Left lung (tissue), 10 donors: Measurements from ENCODE around the gene CCDC120. TPM values are rescaled to one million over a fixed set of nuclear protein-coding genes. Genes with fewer than 3 reads are reported as not detected.
A peak's percentile ranks its signal among the peaks of the same experiment; 100 is the strongest.

Source experiments
- ATAC-seq: fragments of 200-7000 bp; cut with Tn5 transposase; one replicate; pipeline ENCODE4 v1.9.1; 2020; ENCODE audit warnings: moderate library complexity
- DNase-seq, 4 donors: peaks; one replicate each; pipeline ENCODE4 v3.0.0-alpha.2; 2013 to 2020
- H3K27ac ChIP-seq, 2 donors: fragments of 200-600 bp; sonication (generic) in 1 of 2; one replicate each; pipeline versions ENCODE4 v1.5.0 to v1.8.0; 2020 to 2021
- H3K27me3 ChIP-seq, 2 donors: fragments of 200-600 bp; sonication (generic) in 1 of 2; one replicate each; pipeline versions ENCODE4 v1.5.0 to v1.8.0; 2020 to 2021
- H3K36me3 ChIP-seq, 2 donors: fragments of 200-600 bp; sonication (generic) in 1 of 2; one replicate each; pipeline versions ENCODE4 v1.5.0 to v1.8.0; 2020 to 2021
- H3K4me1 ChIP-seq, 2 donors: fragments of 200-600 bp; one replicate each; pipeline ENCODE4 v1.8.0; 2021
- H3K4me3 ChIP-seq, 2 donors: fragments of 200-600 bp; sonication (generic) in 1 of 2; one replicate each; pipeline versions ENCODE4 v1.5.0 to v1.8.0; 2020 to 2021; ENCODE audit warnings: mild to moderate bottlenecking in 1 of 2
- H3K9me3 ChIP-seq, 2 donors: fragments of 200-600 bp; sonication (generic) in 1 of 2; one replicate each; pipeline versions ENCODE4 v1.5.0 to v1.8.0; 2020 to 2021
- CTCF ChIP-seq, 2 donors: fragments of 200-600 bp; sonication (generic) in 1 of 2; IDR thresholded peaks; one replicate each; pipeline versions ENCODE4 v1.5.0 to v1.8.0; 2021; ENCODE audit warnings: antibody characterized with exemption in 2 of 2
- intact Hi-C, 2 donors: fragments of 100-400 bp; cut with DNase I; formaldehyde crosslinking; loops; one replicate each; pipeline versions ENCODE4 v1.11.2 to v1.14.2; 2022
- polyA plus RNA-seq, 6 donors: library from polyadenylated mRNA; unstranded; fragments of 120-200 nt; gene quantifications; one replicate each; pipeline ENCODE4 v1.2.1, GENCODE V29; 2013; ENCODE audit not compliant: insufficient read length in 6 of 6
- total RNA-seq, 2 donors: library from RNA; stranded (reverse); fragmentation: NEBNext Ultra II Directional; extraction: Animal tissue kit (Norgen Biotek cat#: 25700); gene quantifications; one replicate each; pipeline ENCODE4 v1.2.1, GENCODE V29; 2021
- donor health status: DM: no; HTN: yes; CAD: no.
- donor health status: DM: no; HTN: no; CAD: no.

CCDC120 gene
- total and polyA plus RNA-seq, 8 donors = 9.7 to 19.5 (median 15.0) TPM

DNA sequence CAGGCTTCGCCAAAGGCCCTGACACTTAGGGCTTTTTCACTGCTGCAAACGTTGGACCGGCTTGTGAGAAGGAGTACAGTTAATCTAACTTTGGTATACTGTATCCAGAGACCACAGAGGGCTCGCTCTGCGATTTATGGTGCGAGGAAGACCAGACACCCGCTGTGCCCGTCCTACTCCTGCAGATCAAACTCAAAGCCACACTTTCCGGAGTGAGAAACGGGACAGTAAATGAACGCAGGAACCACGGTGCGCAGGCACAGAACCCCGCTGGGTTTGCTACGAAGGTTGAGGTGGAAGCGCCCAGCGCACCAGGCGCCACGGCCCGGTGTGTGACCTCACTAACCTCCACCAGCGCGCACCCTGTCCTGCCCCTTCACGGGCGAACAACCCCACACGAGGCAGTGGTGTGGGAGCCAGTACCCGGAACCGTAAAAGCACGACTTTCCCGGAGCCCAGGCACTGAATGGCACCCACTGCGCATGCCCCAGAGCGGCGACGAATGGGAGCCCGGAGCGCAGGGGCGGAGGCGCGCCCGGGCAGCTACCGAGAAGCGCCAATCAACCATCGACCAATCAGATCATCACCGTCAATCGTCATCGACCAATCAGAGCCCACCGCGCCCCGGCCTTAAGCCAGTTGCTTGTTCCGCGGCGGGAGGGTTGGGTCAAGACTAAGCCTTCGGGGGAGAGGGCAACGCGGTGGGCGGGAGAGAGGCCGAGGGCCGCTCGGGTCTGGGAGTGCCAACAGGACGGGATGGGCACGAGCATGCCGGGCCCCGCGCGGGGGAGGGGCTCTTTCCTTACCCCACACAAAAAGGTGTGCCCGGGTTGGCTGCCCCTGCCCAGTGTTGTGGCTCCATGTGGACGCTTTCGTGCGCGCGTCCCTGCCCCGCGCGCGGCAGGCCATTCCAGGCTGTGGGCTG is 42.2 kb downstream of the CCDC120 start:
- intact Hi-C loops = no loop called here
- H3K9me3 ChIP-seq = no peaks in the 10 kb centered on the region
- DNase-seq = peak; percentile 82 to 93 (median 90)
- TF ChIP-seq CTCF (IDR thresholded peaks at IDR 0.05) = no peak
- ATAC-seq = peak; percentile 97
- peaks cover 0 to 6% of the 10 kb centered on the region in 2 donors for H3K4me1 ChIP-seq
- peak overlapping the region; percentile 65 to 82 for H3K27ac ChIP-seq
- H3K4me3 ChIP-seq = peak overlapping the region; percentile 33 to 54
- no peaks in the 10 kb centered on the region for H3K36me3 ChIP-seq
- H3K27me3 ChIP-seq = no peaks in the 10 kb centered on the region

DNA sequence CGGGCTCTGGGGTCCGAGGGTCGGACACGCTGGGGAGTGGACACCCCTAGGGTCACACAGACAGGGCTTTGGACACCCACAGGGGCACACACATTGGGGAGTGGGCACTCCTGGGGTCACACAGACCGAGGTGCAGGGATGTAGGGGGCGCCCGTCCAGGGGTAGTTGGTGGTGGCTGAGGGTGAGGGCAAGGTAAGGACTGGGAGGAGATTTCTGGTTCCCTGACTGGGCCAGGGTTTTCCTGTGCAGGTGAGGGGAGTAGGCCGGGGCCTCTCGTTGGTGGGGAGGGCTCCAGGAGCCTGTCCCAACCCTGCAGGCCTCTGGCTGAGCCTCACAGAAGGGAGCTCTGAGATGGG is 42.8 kb downstream of the CCDC120 start:
- Histone ChIP-seq H3K9me3 (no peaks in the 10 kb centered on the region), H3K4me1 (peaks cover 0 to 6% of the 10 kb centered on the region in 2 donors), H3K4me3 (peak overlapping the region; percentile 33 to 54), H3K27ac (peak overlapping the region in 1 of 2 donors; percentile 82), H3K27me3 (no peaks in the 10 kb centered on the region), H3K36me3 (no peaks in the 10 kb centered on the region)
- peak; percentile 1 for ATAC-seq
- no peak for DNase-seq
- TF ChIP-seq CTCF (IDR thresholded peaks at IDR 0.05) = no peak
- intact Hi-C loops = no loop called here

GRCh38 chrX:49102190-49102589 is 43.4 kb downstream of the CCDC120 start:
- H3K4me3 ChIP-seq = no peak overlapping the region
- intact Hi-C loops = no loop called here
- TF ChIP-seq CTCF (IDR thresholded peaks at IDR 0.05) = no peak
- ATAC-seq (no peak), DNase-seq (no peak)
- H3K9me3 ChIP-seq = no peaks in the 10 kb centered on the region
- H3K27ac ChIP-seq = no peak overlapping the region
- H3K4me1 ChIP-seq = peaks cover 0 to 6% of the 10 kb centered on the region in 2 donors
- H3K36me3 ChIP-seq = no peaks in the 10 kb centered on the region
- no peaks in the 10 kb centered on the region for H3K27me3 ChIP-seq

DNA sequence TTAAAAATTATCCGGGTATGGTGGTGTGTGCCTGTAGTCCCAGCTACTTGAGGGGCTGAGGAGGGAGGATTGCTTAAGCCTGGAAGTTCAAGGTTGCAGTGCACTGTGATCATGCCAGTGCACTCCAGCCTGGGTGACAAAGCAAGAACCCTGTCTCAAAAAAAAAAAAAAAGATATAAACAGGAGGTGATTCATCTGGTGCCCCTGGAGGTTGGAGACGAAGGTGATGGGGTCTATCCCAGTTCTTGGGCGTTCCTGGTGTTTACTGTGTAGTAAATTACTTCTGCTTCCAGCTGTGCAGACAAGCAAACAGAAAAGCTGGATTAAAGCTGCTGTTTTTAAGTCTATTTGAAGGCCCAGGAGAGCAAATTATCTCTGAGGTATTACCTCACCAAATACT is 44.8 kb downstream of the CCDC120 start:
- Histone ChIP-seq H3K4me1 (peaks cover 0 to 6% of the 10 kb centered on the region in 2 donors), H3K27me3 (no peaks in the 10 kb centered on the region), H3K27ac (no peak overlapping the region), H3K4me3 (no peak overlapping the region), H3K36me3 (no peaks in the 10 kb centered on the region), H3K9me3 (no peaks in the 10 kb centered on the region)
- DNase-seq = no peak
- intact Hi-C loops = no loop called here
- no peak for TF ChIP-seq CTCF (IDR thresholded peaks at IDR 0.05)
- no peak for ATAC-seq

- Histone ChIP-seq H3K27me3 (no peaks in the 10 kb centered on the region), H3K9me3 (no peaks in the 10 kb centered on the region), H3K4me1 (peaks cover 0 to 6% of the 10 kb centered on the region in 2 donors), H3K36me3 (no peaks in the 10 kb centered on the region), H3K4me3 (no peak overlapping the region), H3K27ac (no peak overlapping the region)
- no peak for TF ChIP-seq CTCF (IDR thresholded peaks at IDR 0.05)
- ATAC-seq (no peak), DNase-seq (no peak)
- intact Hi-C loops = no loop called here
These were observed 47.5 kb downstream of the CCDC120 start for GRCh38 chrX:49106296-49106695.
